Activated T-cell treated with anti-CD3 and anti-CD28 coated beads, Interleukin-2, amount 50 U/mL, for 1 hour (primary cell): ENCODE measurements around the gene SMG9.
A peak's percentile ranks its signal among the peaks of the same experiment; 100 is the strongest.

Experiments used
- DNase-seq: peaks from one replicate; pipeline ENCODE4 v3.0.0-alpha.2; 2020

Gene SMG9

DNA sequence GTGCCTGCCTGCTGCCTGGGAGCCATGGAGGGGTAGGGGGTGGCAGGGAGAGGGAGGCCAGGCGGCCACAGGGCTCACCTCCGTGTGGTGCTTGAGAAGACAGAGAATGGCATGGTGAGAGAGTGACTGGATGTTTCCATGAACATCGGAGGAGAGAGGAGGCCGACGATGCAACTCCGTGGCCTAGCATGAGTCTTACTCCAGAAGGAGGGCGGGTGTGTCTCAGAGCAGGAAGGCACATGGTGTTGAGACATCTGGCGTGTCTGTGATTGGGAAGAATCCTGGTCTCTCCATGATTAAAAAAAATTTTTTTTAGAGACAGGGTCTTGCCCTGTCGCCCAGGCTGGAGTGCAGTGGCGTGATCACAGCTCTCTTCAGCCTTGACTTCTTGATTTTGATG, 33.8 kb downstream of the SMG9 start:
- DNase-seq, result no peak

DNA sequence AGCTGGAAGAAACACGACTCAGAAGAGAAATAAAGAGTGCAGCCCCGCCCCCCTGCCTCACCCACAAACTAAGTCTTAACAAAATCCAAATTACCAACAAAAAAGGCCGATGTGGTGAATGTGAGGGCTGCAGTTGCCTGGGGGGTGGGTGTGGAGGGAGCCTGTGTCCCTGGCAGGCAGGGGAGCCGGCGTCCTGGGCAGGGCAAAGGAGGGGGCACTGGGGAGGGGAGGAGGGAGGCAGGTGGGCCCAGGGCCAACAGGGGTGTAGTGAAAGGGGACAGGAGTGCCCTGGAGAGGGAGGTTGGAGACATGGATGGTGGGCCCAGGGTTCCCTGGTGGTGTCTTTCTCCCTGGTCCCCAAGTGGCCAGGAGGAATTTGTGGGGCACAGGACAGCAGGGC, 34.8 kb downstream of the SMG9 start:
- no peak for DNase-seq

DNA sequence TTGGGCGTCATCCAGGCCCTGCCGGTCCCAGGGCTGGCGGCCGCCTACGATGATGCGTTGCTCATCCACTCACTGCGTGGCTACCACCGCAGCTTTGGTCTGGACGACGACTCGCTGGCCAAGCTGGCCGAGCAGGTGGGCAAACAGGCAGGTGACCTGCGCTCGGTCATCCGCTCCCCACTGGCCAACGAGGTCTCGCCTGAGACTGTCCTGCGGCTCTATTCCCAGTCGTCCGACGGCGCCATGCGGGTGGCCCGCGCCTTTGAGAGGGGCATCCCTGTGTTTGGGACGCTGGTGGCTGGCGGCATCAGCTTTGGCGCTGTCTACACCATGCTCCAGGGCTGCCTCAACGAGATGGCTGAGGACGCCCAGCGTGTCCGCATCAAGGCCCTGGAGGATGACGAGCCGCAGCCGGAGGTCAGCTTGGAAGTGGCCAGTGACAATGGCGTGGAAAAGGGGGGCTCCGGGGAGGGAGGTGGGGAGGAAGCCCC, 35.3 kb downstream of the SMG9 start:
- DNase-seq, result no peak

DNA sequence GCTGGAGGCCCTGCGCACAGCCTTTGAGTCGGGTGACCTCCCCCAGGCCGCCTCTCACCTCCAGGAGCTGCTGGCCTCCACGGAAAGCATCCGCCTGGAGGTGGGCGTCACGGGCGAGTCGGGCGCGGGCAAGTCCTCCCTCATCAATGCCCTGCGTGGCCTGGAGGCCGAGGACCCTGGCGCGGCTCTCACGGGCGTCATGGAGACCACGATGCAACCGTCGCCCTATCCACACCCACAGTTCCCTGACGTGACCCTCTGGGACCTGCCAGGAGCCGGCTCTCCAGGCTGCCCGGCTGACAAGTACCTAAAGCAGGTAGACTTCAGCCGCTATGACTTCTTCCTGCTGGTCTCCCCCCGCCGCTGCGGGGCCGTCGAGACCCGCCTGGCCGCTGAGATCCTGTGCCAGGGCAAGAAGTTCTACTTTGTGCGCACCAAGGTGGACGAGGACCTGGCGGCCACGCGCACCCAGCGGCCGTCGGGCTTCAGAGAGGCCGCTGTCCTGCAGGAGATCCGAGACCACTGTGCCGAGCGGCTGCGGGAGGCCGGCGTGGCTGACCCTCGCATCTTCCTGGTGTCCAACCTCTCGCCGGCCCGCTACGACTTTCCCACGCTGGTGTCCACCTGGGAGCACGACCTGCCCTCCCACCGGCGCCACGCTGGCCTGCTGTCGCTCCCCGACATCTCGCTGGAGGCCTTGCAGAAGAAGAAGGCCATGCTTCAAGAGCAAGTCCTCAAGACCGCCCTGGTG, 36.0 kb downstream of the SMG9 start:
- no peak for DNase-seq

DNA sequence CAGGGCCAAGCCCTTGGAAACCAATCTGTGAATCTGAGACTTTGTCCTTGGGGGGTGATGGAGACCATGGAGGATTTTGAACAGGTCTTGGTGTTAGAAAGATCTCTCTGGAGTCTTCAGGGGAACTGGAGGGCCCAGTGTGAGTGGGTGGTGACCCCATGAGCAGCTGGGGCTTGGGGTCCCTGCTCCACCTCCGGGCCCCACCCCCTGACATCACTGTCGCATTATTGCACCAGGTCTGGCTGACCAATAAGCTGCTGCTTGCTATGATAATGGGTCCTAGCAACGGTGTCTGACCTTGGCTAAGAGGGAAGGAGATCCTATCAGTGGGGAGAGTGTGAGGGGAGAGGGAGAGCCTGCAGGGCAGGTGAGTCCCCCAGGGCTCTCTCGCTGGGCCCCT, 39.0 kb downstream of the SMG9 start, which contains the start of gene IRGC:
IRGC (plus strand) TSS at position 301 of the 400 bp plus-strand sequence. CDS start 2,483 bp downstream, outside the sequence.
- no peak for DNase-seq

DNA sequence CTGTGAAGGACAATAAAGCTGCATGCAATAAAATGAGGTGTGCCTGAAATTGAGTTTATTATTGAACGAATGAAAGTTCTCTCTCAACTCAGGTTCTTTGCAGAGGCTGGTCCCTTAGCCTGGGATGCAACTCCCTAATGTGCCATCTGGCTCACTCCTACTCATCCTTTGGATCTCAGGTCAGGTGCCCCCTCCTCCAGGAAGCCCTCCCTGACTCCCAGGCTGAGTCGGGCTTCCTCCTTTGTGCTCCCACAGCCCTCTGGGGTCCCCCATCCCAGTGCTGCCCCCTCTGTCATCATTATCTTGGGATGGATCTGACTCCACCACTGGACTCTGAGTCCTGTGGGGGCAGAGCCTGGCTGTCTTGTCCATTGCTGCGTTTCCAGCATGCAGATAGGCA, 41.6 kb downstream of the SMG9 start:
- no peak for DNase-seq

DNA sequence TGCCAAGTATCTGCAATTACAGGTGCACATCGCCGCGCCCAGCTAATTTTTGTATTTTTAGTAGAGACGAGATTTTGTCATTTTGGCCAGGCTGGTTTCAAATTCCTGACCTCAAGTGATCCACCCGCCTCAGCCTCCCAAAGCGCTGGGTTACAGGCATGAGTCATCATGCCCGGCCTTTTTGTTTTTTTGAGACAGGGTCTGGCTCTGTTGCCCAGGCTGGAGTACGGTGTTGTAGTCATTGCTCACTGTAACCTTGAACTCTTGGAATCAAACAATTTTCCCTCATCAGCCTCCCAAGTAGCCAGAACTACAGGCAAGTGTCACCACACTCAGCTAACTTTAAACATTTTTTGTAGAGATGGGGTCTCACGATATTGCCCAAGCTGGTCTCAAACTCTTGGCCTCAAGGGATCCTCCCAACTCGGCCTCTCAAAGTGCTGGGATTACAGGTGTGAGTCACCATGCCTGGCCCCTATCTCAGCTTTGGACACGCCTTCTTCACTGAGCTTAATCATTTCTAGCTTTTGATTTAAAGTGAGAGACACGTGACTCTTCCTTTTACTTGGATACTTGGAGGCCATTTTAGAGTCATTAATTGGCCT, 42.9 kb downstream of the SMG9 start:
- DNase-seq, result no peak

DNA sequence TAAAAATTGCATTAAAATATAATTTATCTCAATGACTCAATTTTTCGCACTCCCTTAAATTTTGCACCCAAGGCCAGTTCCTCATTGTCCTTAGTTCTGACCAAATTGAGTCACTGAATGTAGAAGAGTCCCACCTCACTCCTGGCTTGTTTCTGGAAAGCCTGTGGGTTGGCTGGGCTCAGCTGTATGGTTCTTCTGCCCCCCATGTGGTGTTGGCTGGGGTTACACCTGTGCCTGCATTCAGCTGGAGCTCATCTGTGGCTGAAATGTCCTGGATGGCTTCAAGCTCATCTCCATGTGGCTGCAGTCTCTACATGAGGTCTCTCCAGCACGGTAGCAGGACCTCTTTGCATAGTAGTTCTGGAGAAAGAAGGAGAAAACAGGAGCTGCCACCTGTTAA, 46.0 kb downstream of the SMG9 start:
- DNase-seq, result no peak

DNA sequence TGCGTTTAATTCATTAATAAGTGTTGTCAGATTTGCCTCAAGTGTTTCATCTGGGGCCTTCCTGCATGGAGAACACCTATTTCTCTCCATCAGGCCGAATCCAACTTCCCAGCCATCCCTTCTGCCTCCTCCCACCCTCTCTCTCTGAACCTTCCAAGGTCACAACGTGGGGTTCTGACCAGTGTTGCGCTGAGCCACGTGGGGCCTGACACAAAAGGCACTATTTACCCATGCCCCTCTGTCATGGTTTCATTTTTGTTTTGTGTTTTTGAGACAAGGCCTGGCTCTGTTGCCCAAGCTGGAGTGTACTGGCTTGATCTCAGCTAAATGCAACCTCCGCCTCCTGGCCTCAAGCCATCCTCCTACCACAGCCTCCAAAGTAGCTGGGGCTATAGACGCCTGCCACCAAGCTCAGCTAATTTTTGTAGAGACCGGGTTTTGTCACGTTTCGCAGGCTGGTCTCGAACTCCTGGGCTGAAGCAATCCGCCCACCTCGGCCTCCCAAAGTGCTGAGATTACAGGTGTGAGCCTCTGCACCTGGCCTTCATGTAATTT, 47.5 kb downstream of the SMG9 start:
- no peak for DNase-seq

DNA sequence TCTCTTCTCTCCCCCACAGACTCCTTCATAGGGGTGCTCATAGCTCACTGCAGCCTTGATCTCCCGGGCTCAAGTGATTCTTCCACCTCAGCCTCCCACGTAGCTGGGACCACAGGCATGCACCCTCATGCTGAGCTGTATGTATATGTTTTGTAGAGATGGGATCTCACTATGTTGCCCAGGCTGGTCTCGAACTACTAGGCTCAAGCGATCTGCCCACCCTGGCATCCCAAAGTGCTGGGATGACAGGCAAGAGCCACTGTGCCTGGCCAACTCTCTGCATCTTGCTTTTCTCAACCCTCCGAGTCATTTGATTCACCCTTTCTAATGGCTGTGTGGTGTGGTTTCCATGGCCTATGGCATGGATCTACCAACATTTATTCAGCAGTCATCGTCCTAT, 49.0 kb downstream of the SMG9 start:
- no peak for DNase-seq

DNA sequence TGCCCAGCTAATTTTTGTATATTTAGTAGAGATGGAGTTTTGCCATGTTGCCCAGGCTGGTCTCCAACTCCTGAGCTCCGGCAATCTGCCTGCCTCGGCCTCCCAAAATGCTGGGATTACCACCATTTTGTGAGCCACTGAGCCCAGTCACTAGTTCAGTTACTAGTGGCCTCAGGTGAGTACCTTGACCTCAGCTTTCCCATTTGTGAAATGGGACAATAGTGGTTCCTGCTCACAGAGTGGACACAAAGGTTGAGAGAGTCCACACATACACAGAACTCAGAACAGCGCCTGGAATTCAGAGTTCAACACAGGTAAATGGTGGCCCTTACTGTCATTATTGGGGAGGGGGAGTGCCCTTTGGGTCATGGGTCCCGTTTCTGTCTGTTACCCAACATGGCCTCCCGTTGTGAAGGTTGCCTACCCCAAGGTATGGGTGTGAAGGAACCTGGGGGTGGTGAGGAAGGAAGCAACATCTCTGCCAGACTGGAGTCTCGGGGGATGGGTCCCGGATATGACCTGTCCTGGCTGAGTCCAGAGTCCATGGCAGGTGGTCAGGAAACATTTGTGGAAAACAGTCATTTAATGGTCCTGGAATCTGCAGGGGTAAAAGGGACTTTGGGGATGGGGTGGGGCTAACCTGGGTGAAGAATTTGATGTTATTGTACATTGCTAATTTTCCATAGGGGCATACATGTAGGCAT, 50.6 kb downstream of the SMG9 start:
- no peak for DNase-seq

DNA sequence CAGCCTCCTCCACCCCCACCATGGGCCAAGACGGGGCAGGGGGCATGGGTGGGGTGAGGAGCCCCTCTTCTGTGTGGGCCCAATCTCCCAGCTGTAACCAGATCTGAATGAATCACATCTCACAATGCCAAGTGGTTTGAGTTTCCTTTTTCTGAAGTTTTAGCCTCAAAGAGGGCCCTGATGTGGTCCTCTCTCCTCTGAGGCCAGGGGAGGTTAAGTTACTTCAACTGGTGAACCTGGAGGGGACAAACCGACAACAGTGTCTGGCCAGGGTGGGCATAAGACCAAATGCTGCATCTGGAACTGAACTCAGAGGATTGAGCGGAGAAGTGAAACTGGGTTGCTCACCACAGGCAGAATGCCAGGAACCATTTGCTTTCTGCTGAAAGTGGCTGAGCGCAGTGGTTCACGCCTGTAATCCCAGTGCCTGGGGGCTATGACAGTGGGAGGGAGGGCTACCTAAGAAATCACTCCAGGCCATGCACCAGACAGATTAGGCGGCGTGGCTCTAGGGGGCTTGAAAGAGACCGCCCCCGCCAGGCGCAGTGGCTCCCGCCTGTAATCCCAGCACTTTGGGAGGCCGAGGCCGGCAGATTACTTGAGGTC, 54.3 kb downstream of the SMG9 start:
- DNase-seq, result no peak

DNA sequence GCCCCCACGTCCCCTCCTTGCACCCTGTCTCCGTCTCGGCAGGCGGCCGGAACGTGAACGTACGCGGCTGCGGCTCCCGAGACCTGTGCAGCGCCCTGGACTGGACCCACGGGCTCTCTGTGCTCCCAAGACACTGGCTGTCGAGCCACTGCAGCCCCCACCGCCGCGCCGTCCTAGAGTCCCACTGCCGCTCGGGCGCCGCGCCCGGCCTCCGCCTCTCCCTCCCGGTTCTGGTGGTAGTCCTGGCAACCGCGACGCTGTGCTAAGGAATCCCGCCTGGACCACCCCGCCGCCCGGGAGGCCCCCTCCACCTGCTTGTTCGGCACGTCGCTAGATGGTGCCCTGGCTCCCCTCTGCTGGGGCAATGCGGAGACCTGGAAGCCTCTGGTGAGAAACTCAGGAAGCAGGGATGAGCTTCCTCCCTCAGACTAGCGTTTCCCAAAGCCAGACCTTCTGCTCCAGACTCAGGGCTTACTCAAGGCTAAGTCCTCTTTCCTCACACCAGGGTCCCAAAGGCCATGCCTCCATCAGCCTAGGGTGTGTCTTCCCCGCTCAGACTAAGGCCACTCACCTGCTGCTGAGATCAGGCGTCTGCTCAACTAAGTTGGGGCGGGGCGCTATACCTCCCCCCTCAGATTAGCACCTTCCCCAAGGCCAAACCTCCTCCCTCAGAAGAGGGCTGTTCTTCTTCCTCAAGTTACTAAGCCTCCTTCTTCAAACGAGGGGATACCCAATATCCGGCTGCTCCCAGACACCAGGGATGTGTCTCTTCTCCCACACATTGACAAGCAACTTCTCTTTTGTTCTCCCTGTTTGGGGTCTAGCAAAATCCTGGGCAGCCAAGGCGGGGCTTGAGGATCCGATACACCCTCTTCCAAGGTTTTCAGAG, 55.0 kb downstream of the SMG9 start:
- DNase-seq, result peak; percentile 24

DNA sequence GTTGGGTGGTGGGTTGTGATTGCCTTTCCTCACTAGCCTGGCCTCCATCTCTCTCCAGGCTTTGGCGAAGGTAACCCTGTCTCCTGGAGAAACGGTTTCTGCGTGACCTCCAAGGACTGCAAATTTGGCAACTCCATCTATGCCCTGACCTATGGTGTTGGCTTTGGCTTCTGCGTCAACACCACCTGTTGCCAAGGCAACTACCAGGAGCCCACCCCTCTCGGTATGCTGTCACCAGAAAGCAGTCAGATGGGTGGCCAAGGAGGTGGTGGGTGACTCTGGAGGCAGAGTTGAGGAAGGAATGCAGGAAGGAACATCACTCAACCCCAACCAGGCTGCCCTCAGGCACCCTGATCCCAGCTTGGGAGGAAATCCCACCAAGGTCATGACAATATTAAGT, 57.5 kb downstream of the SMG9 start:
- DNase-seq, result no peak

DNA sequence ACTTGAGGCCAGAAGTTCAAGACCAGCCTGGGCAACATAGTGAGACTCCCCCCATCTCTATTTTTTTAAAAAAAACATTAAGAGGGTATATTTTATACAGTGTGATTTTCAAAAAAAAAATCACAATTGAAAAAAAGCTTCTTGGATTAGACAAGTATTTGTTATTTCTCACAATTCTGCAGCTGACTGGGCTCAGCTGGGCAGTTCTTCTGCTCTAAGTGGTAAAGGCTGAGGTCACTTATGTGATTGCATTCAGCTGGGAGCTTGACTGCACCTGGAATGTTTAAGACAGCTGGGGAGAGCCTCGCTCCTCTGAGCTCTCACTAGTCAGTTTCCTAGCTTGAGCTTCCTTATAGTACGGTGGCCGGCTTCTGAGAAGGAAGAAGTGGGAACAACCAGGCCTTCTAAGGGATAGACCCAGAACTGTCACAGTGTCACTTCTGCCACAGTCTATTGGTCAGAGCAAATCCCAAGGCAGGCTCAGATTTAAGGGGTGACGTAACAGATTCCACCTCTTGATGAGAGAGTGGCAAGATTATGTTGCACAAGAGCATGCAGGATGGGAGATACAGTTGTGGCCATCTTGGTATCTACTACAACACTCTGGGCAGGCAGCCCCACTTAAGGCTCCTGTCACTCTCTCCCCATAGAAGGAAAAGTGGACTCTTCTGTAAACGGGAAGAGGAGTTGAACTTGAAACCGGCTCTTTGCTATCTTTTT, 58.6 kb downstream of the SMG9 start:
- DNase-seq, result no peak

DNA sequence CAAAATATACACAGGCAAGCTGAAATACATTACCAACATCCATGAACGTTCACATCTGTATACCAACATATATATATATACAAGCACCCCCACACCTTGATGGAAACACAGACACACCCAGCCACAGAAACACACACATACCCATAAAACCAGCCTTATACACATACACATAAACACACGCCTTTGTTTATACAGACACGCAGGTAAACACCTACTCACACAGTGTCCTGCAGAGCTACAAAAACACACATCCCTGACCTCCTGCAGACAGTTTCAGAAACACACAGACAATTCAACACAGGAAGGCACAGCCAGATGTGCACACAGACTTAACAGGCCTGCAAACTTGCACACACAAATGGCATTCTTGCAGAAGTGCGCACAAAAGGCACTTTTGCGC, 60.2 kb downstream of the SMG9 start:
- DNase-seq, result no peak

DNA sequence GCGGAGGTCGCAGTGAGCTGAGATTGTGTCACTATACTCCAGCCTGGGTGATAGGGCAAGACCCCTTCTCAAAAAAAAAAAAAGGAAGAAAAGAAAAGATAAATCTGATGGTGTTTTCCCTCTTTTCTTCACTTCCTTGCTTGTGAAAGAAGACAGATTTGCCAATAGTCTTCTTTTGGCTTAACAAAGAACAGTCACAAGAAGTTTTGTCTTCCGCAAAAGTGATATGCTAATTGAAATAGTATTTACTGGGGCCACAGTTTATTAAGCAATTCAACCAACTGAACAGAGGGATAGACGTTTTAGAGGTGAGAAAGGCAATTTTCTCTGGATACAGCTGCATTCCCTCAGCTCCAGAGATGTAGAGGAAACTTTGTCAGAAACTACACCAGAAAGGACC, 61.9 kb downstream of the SMG9 start:
- no peak for DNase-seq

DNA sequence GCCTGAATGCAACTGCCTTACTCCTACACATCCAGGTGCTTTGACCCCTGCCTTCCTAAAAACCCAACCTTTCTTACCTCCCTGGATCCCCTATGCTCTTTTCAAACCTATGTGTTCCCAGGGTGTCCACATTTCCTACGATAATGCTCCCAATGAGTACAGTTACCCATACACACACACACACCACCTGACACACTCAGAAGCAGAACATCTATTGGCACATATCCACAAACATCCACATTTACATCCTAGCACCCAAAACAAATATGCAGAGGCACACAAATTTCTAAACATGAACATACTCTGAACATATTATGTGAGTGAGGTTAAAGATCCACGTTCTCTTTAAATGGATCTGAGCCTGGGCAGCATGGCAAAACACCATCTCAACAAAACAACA, 62.4 kb downstream of the SMG9 start:
- no peak for DNase-seq

DNA sequence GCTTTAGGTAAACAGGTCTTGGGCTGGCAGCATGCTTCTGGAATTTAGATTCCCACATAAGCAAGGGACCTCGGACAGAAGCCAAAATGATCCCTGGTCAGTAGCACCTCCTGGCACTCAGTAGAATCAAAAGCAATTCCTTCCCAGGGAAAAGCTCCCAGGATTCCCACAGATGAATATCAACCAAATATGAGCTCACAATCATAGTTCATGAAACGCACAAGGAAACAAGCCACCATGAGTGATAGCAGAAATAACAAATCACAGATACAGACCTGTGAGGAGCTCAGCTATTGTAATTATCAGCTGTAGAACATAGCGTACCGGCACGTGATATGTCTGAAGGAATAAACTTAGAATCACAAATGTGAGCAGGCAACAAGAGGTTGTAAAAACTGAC, 63.0 kb downstream of the SMG9 start:
- no peak for DNase-seq

DNA sequence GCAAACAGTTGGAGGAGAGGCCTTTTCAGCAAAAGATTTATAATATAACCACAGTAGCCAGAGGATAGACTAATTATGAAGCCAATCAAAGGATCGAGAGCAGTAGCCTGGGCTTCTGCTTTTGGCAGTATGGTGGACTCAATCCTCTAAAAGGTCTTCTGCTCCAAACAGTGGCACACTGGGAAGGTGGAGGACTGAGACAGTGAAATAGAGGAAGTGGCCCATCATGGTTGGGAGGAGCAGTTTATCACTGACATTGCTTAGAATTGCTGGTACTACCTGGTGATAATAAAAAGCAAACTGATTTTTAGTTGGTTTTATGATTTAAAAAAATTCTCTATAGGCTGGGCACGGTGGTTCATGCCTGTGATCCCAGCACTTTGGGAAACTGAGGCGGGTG, 63.9 kb downstream of the SMG9 start:
- no peak for DNase-seq

DNA sequence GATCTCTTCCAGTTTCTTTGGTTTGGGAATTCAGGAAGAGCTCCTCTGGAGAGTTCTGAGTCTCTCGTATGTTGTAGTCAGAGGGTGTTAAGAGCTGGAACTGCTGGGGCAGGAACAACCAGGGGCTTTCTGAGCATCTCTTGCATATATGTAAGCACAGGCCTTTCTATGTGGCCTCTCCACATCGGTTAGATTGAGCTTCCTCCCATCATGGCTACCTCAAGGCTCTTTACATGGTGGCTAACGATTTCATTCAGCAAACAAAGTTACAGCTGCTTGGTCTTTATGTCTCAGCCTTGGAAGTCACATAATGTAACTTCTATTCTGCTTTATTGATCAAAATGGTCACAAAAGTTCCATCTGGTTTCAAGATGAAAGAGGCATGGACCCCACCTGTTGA, 64.3 kb downstream of the SMG9 start:
- no peak for DNase-seq
